GM10847 (cell line): Measurements from ENCODE around the gene PTPRT.

Experiments used
- POLR2A ChIP-seq: IDR thresholded peaks from 2 replicates; pipeline ENCODE4 v1.6.1; 2011; ENCODE audit not compliant: insufficient read length; ENCODE audit errors: extremely low read depth

PTPRT gene

GRCh38 chr20:42259389-42259788, 930.3 kb downstream of the PTPRT start:
- TF ChIP-seq POLR2A, result no peak

GRCh38 chr20:42258564-42259302, 931.0 kb downstream of the PTPRT start:
- no peak for TF ChIP-seq POLR2A

- no peak for TF ChIP-seq POLR2A
Measured at GRCh38 chr20:42255821-42256220, 933.9 kb downstream of the PTPRT start.

- TF ChIP-seq POLR2A, result no peak
Measured at GRCh38 chr20:42254673-42255072, 935.0 kb downstream of the PTPRT start.

GRCh38 chr20:42252116-42252515, 937.6 kb downstream of the PTPRT start:
- no peak for TF ChIP-seq POLR2A

- no peak for TF ChIP-seq POLR2A
Measured at GRCh38 chr20:42218621-42219374, 970.9 kb downstream of the PTPRT start.

- no peak for TF ChIP-seq POLR2A
Measured at GRCh38 chr20:42214074-42214473, 975.6 kb downstream of the PTPRT start.

GRCh38 chr20:42212391-42212790, 977.3 kb downstream of the PTPRT start:
- TF ChIP-seq POLR2A, result no peak

- TF ChIP-seq POLR2A, result no peak
Measured at GRCh38 chr20:42204109-42204660, 985.5 kb downstream of the PTPRT start.

- TF ChIP-seq POLR2A, result no peak
Measured at GRCh38 chr20:42197599-42197998, 992.1 kb downstream of the PTPRT start.

GRCh38 chr20:42193119-42193518, 996.6 kb downstream of the PTPRT start:
- TF ChIP-seq POLR2A, result no peak

- TF ChIP-seq POLR2A, result no peak
Measured at GRCh38 chr20:42192321-42192720, 997.4 kb downstream of the PTPRT start.

GRCh38 chr20:42191140-42191860, 998.4 kb downstream of the PTPRT start:
- TF ChIP-seq POLR2A, result no peak

- TF ChIP-seq POLR2A, result no peak
Measured at GRCh38 chr20:42190084-42190483, 999.6 kb downstream of the PTPRT start.

GRCh38 chr20:42186337-42186736, 1003.4 kb downstream of the PTPRT start:
- no peak for TF ChIP-seq POLR2A
